Upper lobe of right lung (tissue), 1 donor: Measurements from ENCODE around the gene BSG. TPM values are rescaled to one million over a fixed set of nuclear protein-coding genes. Genes with fewer than 3 reads are reported as not detected.

Experiments used
- ATAC-seq: fragments of 200-7000 bp; cut with Tn5 transposase; one replicate; pipeline ENCODE4 v1.9.1; 2020; ENCODE audit warnings: mild to moderate bottlenecking, moderate library complexity
- DNase-seq: peaks from one replicate; pipeline ENCODE4 v3.0.0-alpha.2; 2020
- H3K27ac ChIP-seq: fragments of 200-600 bp; one replicate; pipeline ENCODE4 v1.8.0; 2022
- H3K27me3 ChIP-seq: fragments of 200-600 bp; one replicate; pipeline ENCODE4 v1.8.0; 2022; ENCODE audit warnings: mild to moderate bottlenecking
- H3K36me3 ChIP-seq: fragments of 200-600 bp; one replicate; pipeline ENCODE4 v1.8.0; 2022
- H3K4me1 ChIP-seq: fragments of 200-600 bp; one replicate; pipeline ENCODE4 v1.8.0; 2022
- H3K4me3 ChIP-seq: fragments of 200-600 bp; one replicate; pipeline ENCODE4 v1.8.0; 2022; ENCODE audit warnings: mild to moderate bottlenecking
- H3K9me3 ChIP-seq: fragments of 200-600 bp; one replicate; pipeline ENCODE4 v1.8.0; 2022
- CTCF ChIP-seq: fragments of 200-600 bp; IDR thresholded peaks from one replicate; pipeline ENCODE4 v1.8.0; 2022; ENCODE audit warnings: antibody characterized with exemption
- intact Hi-C: fragments of 100-400 bp; cut with DNase I; formaldehyde crosslinking; loops from one replicate; pipeline ENCODE4 v1.11.0; 2022
- total RNA-seq: library from RNA; stranded (reverse); fragmentation: NEBNext Ultra II Directional; extraction: Animal tissue kit (Norgen Biotek cat#: 25700); gene quantifications from one replicate; pipeline ENCODE4 v1.2.1, GENCODE V29; 2021
- donor health status: DM: no; HTN: yes; CAD: no; lungs with severe emphysema.

BSG gene
- total RNA-seq, 1 donor from 2014 or later: 359 TPM

- no peak overlapping the region for H3K4me3 ChIP-seq
- no peak for DNase-seq
Measured at GRCh38 chr19:538641-539428, 33.6 kb upstream of the BSG start.

GRCh38 chr19:539429-540030, 32.9 kb upstream of the BSG start:
- H3K27ac ChIP-seq: no peak overlapping the region
- no peak for TF ChIP-seq CTCF
- no peaks in the 10 kb centered on the region for H3K27me3 ChIP-seq
- DNase-seq: no peak
- no peaks in the 10 kb centered on the region for H3K9me3 ChIP-seq
- no peak for ATAC-seq
- H3K4me3 ChIP-seq: no peak overlapping the region
- intact Hi-C loops: no loop called here
- peaks cover 49% of the 10 kb centered on the region for H3K36me3 ChIP-seq
- peaks cover 7% of the 10 kb centered on the region for H3K4me1 ChIP-seq

More at GRCh38 chr19:538641-539428, 33.6 kb upstream of the BSG start:
- no peaks in the 10 kb centered on the region for H3K9me3 ChIP-seq
- H3K4me1 ChIP-seq: peaks cover 10% of the 10 kb centered on the region
- no peak for TF ChIP-seq CTCF
- intact Hi-C loops: no loop called here
- H3K36me3 ChIP-seq: peaks cover 49% of the 10 kb centered on the region
- ATAC-seq: no peak
- no peak overlapping the region for H3K27ac ChIP-seq
- H3K27me3 ChIP-seq: no peaks in the 10 kb centered on the region

- Histone ChIP-seq H3K36me3 (peaks cover 49% of the 10 kb centered on the region), H3K4me3 (no peak overlapping the region), H3K27ac (no peak overlapping the region), H3K27me3 (no peaks in the 10 kb centered on the region), H3K4me1 (no peaks in the 10 kb centered on the region), H3K9me3 (no peaks in the 10 kb centered on the region)
- ATAC-seq (no peak), DNase-seq (no peak)
- intact Hi-C loops: no loop called here
- TF ChIP-seq CTCF: no peak
Measured at GRCh38 chr19:540867-541637, 31.3 kb upstream of the BSG start.

- Histone ChIP-seq H3K9me3 (no peaks in the 10 kb centered on the region), H3K27ac (no peak overlapping the region), H3K4me3 (no peak overlapping the region), H3K4me1 (no peaks in the 10 kb centered on the region), H3K27me3 (no peaks in the 10 kb centered on the region), H3K36me3 (peaks cover 42% of the 10 kb centered on the region)
- no peak for TF ChIP-seq CTCF
- DNase-seq: no peak
- intact Hi-C loops: no loop called here
- ATAC-seq: no peak
Measured at GRCh38 chr19:541699-542098, 30.7 kb upstream of the BSG start.

GRCh38 chr19:542173-542866, 30.1 kb upstream of the BSG start:
- intact Hi-C loops: no loop called here
- TF ChIP-seq CTCF: no peak
- no peak for ATAC-seq
- H3K4me1 ChIP-seq: no peaks in the 10 kb centered on the region
- DNase-seq: no peak
- no peaks in the 10 kb centered on the region for H3K9me3 ChIP-seq
- H3K4me3 ChIP-seq: no peak overlapping the region
- peaks cover 36% of the 10 kb centered on the region for H3K36me3 ChIP-seq
- H3K27ac ChIP-seq: no peak overlapping the region
- no peaks in the 10 kb centered on the region for H3K27me3 ChIP-seq
